Right hindlimb (tissue), 1 donor: ENCODE data around the gene AGR3.

Experiments
- DNase-seq: peaks from one replicate; pipeline ENCODE4 v3.0.0-alpha.2; 2018

AGR3 gene

GRCh38 chr7:16822029-16822428 lies 59.8 kb downstream of the AGR3 start:
- no peak for DNase-seq

DNA sequence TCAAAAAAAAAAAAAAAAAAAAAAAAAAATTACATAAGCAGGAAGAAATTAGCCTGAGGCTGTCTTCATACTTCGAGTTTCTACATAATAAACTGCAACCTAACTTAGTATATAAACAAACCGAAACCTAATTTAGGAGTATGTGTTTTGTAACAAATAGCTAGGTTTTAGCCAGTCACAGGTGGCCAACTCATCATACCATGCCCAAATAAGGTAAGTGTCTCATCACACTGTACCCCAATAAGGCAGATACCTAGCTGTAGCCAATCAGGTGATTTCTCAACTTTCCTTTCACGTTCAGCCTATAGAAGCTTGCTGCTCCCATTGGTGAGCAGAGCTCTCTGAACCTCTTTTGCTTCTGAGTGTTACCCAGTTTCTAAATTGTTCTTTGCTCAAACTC lies 63.1 kb downstream of the AGR3 start:
- DNase-seq: no peak

- DNase-seq: no peak
These were observed 64.2 kb downstream of the AGR3 start for GRCh38 chr7:16817536-16817935.

DNA sequence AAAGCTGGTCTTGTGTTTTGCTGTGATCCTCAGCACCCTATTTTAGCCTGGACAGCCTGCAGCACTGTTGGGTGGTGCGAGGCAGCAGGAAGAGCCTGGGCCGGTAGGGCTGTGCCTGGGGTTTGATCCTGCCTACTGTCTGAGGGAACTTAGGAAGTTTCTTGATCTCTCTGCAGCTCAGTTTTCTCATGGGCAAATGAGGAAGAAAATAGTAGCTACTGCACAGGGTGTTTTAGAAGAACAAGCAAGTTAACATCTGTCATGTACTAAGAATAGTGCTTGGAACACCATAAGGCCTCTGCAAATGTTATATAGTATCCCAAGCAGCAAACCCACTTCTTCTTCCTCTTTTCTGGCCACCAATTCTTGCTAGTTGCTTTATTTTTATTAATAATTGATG lies 65.0 kb downstream of the AGR3 start:
- DNase-seq: no peak

DNA sequence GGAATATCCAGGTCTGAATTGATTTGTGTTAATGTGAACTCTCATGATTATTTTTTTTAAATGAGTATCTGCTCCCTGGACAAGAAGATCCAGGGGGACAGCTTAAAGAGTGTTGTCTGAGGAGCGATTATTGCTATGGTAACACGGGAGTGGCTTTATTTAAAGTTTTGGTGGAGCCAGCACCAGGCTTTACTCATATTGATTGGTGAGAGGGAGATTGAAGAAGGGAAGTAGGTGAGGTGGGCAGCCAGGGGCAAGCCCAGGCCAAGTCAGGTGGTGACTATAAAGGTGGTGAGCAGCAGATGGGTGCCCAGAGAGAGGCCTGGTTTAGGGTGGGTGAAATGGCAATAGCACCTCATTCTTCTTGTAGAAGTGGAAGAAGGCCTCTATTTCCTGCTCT lies 66.8 kb downstream of the AGR3 start:
- DNase-seq: no peak

DNA sequence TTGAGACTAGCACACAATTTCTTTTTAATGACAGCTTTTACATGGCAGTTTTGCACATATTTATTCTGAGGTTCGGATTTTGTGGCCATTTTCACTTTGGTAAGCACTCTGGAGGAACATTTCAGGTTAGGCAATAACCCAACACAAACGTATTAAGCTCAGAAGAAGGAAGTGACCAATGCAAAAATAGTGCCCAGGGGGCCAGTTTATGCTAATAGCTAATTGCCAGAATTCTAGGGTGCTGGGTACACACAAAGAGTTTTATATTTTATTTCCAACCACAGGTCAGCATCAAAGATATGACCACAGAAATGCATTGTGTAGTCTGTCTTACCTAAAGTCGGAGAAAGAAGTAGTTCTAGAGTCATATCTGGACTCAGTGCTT lies 68.6 kb downstream of the AGR3 start:
- no peak for DNase-seq

GRCh38 chr7:16812542-16813231 lies 69.1 kb downstream of the AGR3 start:
- no peak for DNase-seq

- no peak for DNase-seq
These were observed 70.2 kb downstream of the AGR3 start for GRCh38 chr7:16811551-16811950.

DNA sequence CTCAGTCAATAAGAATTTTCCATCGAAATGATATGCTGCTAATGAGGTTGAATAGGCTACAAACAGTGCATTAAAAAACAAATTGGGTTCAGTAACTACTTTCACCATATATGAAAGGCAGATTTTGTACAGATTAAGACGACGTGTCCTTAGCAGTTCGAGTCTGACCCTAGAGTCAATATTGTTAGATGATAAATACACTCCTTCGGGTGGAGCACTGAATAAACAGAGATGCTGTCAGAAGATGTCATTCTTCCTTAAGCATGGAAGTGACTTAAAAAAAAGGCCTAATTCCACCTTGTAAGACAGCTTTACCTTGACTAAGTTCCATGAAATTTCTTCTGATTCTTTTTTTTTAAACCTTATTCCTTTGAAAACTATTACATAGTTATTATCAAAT lies 71.2 kb downstream of the AGR3 start:
- no peak for DNase-seq

DNA sequence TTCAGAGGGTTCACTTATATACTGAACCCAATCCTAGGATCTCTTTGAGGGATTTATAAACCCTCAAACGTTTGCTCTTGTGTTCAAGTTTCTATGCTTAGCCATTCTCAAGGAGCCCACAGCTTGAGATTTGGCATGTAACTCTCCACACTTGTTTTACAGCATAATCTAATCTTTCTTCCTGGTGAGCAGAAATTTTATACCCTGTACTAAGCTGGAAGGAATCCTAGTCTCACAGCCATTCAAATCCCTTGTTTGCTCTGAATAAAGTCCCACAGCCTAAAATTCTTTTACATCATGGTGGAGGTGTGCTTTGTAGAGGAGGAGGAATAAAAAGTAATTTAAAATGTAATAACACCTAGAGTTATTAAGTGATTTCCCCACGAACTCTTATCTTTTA lies 71.7 kb downstream of the AGR3 start:
- DNase-seq: no peak
